HEK293 (cell line): ENCODE data around the gene SANBR.

Experiments
- CTCF ChIA-PET: fragments of 350-600 bp; formaldehyde crosslinking; extraction: SDS; loops from one replicate; lab custom pipeline; 2021; ENCODE audit warnings: antibody characterized with exemption; lab: Yijun Ruan, JAX
- POLR2A ChIA-PET: fragments of 300-600 bp; formaldehyde crosslinking; extraction: SDS; loops from one replicate; lab custom pipeline; 2020; ENCODE audit warnings: antibody characterized with exemption, inconsistent platforms; lab: Yijun Ruan, JAX
- H3K27ac ChIP-seq: fragments of 200-500 bp; sonication (Bioruptor generic); 2 replicates; pipeline ENCODE4 v1.5.1; 2014; ENCODE audit warnings: low read depth, low read length, control low read depth, inconsistent platforms; ENCODE audit errors: extremely low read depth
- H3K36me3 ChIP-seq, 2 experiments: fragments of 200-500 bp in 1 of 2; sonication (Bioruptor generic) in 1 of 2; 1 replicate in 1 of 2; 2 replicates in 1 of 2; pipeline ENCODE4 v1.5.1; 2014 to 2017; ENCODE audit warnings: inconsistent platforms in 2 of 2, low read length in 2 of 2; ENCODE audit not compliant: control insufficient read depth in 2 of 2, insufficient read depth in 1 of 2
- H3K4me1 ChIP-seq: fragments of 200-500 bp; sonication (Bioruptor generic); 2 replicates; pipeline ENCODE4 v1.5.1; 2014; ENCODE audit warnings: mild to moderate bottlenecking, low read length, inconsistent platforms; ENCODE audit not compliant: control insufficient read depth, insufficient read depth
- H3K4me3 ChIP-seq: 2 replicates; pipeline ENCODE4 v1.5.1; 2011; ENCODE audit warnings: low read depth, mild to moderate bottlenecking, control low read depth, low read length, moderate library complexity
- H3K9me3 ChIP-seq: fragments of 200-500 bp; sonication (Bioruptor generic); 2 replicates; pipeline ENCODE4 v1.5.1; 2014; ENCODE audit warnings: low read depth, low read length, inconsistent platforms; ENCODE audit not compliant: control insufficient read depth, insufficient read depth
- HOXA7 ChIP-seq: sonication (generic); formaldehyde crosslinking; IDR thresholded peaks from 2 replicates; pipeline ENCODE4 v1.8.1; 2022; ENCODE audit warnings: missing genetic modification reagents, borderline replicate concordance
- MEIS1 ChIP-seq: sonication (generic); formaldehyde crosslinking; IDR thresholded peaks from 2 replicates; pipeline ENCODE4 v1.8.1; 2022; ENCODE audit warnings: missing genetic modification reagents, mild to moderate bottlenecking, borderline replicate concordance
- OSR2 ChIP-seq: fragments of 450-650 bp; formaldehyde crosslinking; IDR thresholded peaks from 2 replicates; pipeline ENCODE4 v1.5.1; 2016; ENCODE audit warnings: missing biosample characterization, missing genetic modification characterization
- TCF7L2 ChIP-seq: IDR thresholded peaks from 2 replicates; pipeline ENCODE4 v1.6.1; 2011; ENCODE audit warnings: low read depth, mild to moderate bottlenecking, inconsistent platforms, low read length, moderate library complexity, borderline replicate concordance
- ZNF16 ChIP-seq: fragments of 450-650 bp; formaldehyde crosslinking; IDR thresholded peaks from 2 replicates; pipeline ENCODE4 v1.5.1; 2016; ENCODE audit warnings: low read depth, missing biosample characterization, missing genetic modification characterization
- ZNF311 ChIP-seq: fragments of 450-650 bp; formaldehyde crosslinking; IDR thresholded peaks from 2 replicates; pipeline ENCODE4 v1.5.1; 2017; ENCODE audit warnings: missing biosample characterization, missing genetic modification characterization, borderline replicate concordance
- ZNF558 ChIP-seq: fragments of 450-650 bp; formaldehyde crosslinking; IDR thresholded peaks from 2 replicates; pipeline ENCODE4 v1.5.1; 2016; ENCODE audit warnings: missing biosample characterization, missing genetic modification characterization
- ZNF585B ChIP-seq: fragments of 450-650 bp; formaldehyde crosslinking; IDR thresholded peaks from 2 replicates; pipeline ENCODE4 v1.5.1; 2016; ENCODE audit warnings: missing biosample characterization, missing genetic modification characterization
- ZNF596 ChIP-seq: fragments of 450-650 bp; IDR thresholded peaks from 2 replicates; pipeline ENCODE4 v1.5.0; 2018; ENCODE audit warnings: missing biosample characterization, mild to moderate bottlenecking, missing genetic modification characterization, moderate library complexity
- ZNF658 ChIP-seq: fragments of 450-650 bp; formaldehyde crosslinking; IDR thresholded peaks from 2 replicates; pipeline ENCODE4; 2016; ENCODE audit warnings: missing biosample characterization, missing genetic modification characterization
- ZXDB ChIP-seq: fragments of 450-650 bp; formaldehyde crosslinking; IDR thresholded peaks from 2 replicates; pipeline ENCODE4 v1.5.1; 2016; ENCODE audit warnings: missing biosample characterization, missing genetic modification characterization
- TF ChIP-seq, protein P1 (sequence below): fragments of 450-650 bp; IDR thresholded peaks from 2 replicates; pipeline ENCODE4 v1.5.1; 2018; ENCODE audit warnings: missing biosample characterization, mild to moderate bottlenecking, missing genetic modification characterization
- TF ChIP-seq, protein P2 (sequence below): fragments of 450-650 bp; formaldehyde crosslinking; IDR thresholded peaks from 2 replicates; pipeline ENCODE4 v1.5.0; 2017; ENCODE audit warnings: missing biosample characterization, missing genetic modification characterization, borderline replicate concordance
- TF ChIP-seq, protein P3 (sequence below): fragments of 450-650 bp; formaldehyde crosslinking; IDR thresholded peaks from 2 replicates; pipeline ENCODE4 v1.5.1; 2017; ENCODE audit warnings: missing biosample characterization, missing genetic modification characterization
- TF ChIP-seq, protein P4 (sequence below): fragments of 450-650 bp; formaldehyde crosslinking; IDR thresholded peaks from 2 replicates; pipeline ENCODE4 v1.5.1; 2017; ENCODE audit warnings: missing biosample characterization, missing genetic modification characterization

Gene SANBR

DNA sequence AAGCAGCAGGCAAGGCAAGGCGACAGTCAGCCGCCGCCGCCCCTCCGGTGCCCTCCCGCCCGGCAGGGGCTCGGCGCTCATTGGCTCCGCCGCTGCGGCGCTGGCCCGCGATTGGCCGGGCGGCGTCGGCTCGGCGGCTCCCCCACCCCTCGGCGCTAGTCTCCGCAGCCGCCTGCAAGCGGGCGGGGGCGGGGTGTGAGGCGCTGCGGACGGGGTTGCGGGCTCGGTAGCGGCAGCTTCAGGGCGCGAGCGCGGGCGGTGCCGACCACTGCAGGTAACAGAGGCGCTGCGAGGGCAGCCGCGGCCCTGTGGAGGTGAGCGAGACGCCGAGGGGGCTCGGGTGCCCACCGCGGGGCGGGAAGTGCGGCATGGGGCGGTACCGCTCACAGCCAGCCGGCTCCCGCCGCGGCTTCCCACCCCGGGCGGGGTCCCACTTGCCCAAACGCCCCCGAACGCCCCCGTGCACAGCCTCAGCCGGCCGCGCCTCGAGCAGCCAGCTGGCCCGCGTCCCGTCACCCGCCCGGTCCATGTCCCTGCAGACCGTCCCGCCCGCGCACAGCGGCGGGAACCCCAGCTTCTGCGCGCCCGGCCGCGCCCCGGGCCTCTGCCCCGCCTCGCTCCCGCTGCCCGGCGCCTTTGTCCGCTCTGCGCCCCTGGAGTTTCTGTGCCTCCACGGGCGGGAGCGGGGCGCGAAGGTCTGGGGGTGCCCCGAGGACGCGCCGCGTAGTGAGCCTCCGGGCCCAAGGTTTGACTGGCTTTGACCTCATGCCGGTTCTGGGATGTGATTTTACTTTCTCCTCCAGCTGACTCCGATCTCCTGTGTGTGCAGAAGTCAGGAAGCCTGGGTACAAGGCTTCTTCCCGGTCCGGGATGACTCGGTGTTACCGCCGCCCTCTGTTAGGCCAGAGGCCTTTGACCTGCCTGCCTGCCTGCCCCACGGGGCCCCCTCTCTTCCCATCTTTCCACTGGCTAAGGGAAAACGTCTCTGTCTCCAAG is at the start of gene SANBR (continued):
- TF ChIP-seq, protein P1, sequence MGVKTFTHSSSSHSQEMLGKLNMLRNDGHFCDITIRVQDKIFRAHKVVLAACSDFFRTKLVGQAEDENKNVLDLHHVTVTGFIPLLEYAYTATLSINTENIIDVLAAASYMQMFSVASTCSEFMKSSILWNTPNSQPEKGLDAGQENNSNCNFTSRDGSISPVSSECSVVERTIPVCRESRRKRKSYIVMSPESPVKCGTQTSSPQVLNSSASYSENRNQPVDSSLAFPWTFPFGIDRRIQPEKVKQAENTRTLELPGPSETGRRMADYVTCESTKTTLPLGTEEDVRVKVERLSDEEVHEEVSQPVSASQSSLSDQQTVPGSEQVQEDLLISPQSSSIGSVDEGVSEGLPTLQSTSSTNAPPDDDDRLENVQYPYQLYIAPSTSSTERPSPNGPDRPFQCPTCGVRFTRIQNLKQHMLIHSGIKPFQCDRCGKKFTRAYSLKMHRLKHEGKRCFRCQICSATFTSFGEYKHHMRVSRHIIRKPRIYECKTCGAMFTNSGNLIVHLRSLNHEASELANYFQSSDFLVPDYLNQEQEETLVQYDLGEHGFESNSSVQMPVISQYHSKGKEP (tag by site-specific recombination) = no peak
- no peak for TF ChIP-seq ZNF16 (tag by site-specific recombination)
- TF ChIP-seq, protein P2, sequence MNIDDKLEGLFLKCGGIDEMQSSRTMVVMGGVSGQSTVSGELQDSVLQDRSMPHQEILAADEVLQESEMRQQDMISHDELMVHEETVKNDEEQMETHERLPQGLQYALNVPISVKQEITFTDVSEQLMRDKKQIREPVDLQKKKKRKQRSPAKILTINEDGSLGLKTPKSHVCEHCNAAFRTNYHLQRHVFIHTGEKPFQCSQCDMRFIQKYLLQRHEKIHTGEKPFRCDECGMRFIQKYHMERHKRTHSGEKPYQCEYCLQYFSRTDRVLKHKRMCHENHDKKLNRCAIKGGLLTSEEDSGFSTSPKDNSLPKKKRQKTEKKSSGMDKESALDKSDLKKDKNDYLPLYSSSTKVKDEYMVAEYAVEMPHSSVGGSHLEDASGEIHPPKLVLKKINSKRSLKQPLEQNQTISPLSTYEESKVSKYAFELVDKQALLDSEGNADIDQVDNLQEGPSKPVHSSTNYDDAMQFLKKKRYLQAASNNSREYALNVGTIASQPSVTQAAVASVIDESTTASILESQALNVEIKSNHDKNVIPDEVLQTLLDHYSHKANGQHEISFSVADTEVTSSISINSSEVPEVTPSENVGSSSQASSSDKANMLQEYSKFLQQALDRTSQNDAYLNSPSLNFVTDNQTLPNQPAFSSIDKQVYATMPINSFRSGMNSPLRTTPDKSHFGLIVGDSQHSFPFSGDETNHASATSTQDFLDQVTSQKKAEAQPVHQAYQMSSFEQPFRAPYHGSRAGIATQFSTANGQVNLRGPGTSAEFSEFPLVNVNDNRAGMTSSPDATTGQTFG = no peak
- TF ChIP-seq ZNF558 (tag by site-specific recombination) = no peak
- no peak for TF ChIP-seq ZNF585B (tag by site-specific recombination)
- no peak for TF ChIP-seq ZNF311 (tag by site-specific recombination)
- TF ChIP-seq HOXA7 = no peak
- no peak for TF ChIP-seq MEIS1
- no peak for TF ChIP-seq OSR2
- TF ChIP-seq, protein P3, sequence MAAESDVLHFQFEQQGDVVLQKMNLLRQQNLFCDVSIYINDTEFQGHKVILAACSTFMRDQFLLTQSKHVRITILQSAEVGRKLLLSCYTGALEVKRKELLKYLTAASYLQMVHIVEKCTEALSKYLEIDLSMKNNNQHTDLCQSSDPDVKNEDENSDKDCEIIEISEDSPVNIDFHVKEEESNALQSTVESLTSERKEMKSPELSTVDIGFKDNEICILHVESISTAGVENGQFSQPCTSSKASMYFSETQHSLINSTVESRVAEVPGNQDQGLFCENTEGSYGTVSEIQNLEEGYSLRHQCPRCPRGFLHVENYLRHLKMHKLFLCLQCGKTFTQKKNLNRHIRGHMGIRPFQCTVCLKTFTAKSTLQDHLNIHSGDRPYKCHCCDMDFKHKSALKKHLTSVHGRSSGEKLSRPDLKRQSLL = no peak
- TF ChIP-seq ZNF596 (tag by site-specific recombination) = no peak
- TF ChIP-seq ZNF658 = no peak
- TF ChIP-seq TCF7L2 = no peak

DNA sequence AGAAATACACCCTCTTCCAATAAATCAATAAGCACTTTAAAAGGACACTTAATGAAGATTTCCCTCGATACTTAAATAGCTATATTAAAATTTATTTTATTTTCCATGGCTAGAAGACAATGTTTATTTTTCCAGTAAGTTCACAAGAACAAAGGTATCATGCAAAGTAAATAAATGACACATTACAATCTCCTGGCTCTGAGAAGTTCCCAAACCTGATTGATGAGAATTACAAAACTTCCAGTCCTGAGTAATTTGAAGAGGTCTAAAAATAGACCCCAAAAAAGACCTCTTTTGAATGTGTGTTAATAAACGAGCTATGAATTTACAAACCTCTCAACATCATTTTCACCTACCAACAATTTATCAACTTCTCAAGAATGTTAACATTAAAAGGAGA is 49.7 kb upstream of the SANBR start:
- H3K9me3 ChIP-seq = no peaks in the 10 kb centered on the region
- TF ChIP-seq, protein P4, sequence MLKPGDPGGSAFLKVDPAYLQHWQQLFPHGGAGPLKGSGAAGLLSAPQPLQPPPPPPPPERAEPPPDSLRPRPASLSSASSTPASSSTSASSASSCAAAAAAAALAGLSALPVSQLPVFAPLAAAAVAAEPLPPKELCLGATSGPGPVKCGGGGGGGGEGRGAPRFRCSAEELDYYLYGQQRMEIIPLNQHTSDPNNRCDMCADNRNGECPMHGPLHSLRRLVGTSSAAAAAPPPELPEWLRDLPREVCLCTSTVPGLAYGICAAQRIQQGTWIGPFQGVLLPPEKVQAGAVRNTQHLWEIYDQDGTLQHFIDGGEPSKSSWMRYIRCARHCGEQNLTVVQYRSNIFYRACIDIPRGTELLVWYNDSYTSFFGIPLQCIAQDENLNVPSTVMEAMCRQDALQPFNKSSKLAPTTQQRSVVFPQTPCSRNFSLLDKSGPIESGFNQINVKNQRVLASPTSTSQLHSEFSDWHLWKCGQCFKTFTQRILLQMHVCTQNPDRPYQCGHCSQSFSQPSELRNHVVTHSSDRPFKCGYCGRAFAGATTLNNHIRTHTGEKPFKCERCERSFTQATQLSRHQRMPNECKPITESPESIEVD (tag by site-specific recombination) = peak; percentile 20; the same call in 1 of the 2 replicates
- TF ChIP-seq ZXDB (tag by site-specific recombination) = no peak
- H3K36me3 ChIP-seq = peaks cover 1 to 5% of the 10 kb centered on the region in 2 experiments; a peak in 2 of 3 replicates
- H3K27ac ChIP-seq = no peak overlapping the region
- POLR2A ChIA-PET = interaction anchor here (1.1 kb wide), 1 partner anchor 13 kb away, joined by 3 read pairs; no protein-coding TSS in a partner anchor
- CTCF ChIA-PET = interaction anchor here (0.9 to 1.2 kb wide), 2 partner anchors 10 to 17 kb away, joined by 3 to 4 read pairs; no protein-coding TSS in a partner anchor
- peak overlapping the region; percentile 84 for H3K4me3 ChIP-seq
- H3K4me1 ChIP-seq = peaks cover 5% of the 10 kb centered on the region
